GM12865 (cell line): ENCODE results near the gene FGF1.

Source experiments
- DNase-seq: peaks from one replicate; pipeline ENCODE4 v3.0.0; 2010; ENCODE audit warnings: low read depth
- H3K4me3 ChIP-seq: 2 replicates; pipeline ENCODE4 v1.5.1; 2011; ENCODE audit warnings: mild to moderate bottlenecking, low read depth, low read length, control low read depth
- TF ChIP-seq, protein P1 (sequence below): IDR thresholded peaks from 2 replicates; pipeline ENCODE4 v1.5.1; 2011; ENCODE audit warnings: low read length, control low read depth, low read depth, inconsistent platforms; ENCODE audit not compliant: insufficient read depth; ENCODE audit errors: missing control alignments

FGF1 gene

DNA sequence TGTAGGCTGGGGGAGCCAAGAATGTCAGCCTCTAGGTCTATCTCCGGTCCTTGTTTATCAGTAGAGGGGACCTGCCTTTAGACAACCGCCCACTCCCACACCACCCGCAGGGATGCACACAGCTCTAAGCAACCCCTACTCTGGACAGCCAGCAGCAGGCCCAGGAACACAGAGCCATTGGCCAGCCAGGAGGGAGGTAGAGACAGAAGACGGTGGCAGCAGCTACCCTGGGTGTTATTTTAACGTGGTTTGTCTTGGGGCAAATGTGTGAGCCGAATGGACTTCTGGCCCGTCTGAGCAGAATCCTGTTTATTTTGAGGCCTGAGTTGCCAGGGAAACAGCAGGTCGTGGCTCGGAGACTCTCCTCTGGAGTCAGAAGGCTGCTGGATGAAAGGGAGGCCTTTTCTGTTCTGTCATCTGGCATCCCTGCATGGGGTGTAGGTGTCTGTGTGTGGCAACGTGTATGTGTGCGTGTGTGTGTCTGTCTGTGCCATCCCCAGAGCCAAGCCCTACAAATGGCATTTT is 382 bp upstream of the FGF1 start:
- TF ChIP-seq, protein P1, sequence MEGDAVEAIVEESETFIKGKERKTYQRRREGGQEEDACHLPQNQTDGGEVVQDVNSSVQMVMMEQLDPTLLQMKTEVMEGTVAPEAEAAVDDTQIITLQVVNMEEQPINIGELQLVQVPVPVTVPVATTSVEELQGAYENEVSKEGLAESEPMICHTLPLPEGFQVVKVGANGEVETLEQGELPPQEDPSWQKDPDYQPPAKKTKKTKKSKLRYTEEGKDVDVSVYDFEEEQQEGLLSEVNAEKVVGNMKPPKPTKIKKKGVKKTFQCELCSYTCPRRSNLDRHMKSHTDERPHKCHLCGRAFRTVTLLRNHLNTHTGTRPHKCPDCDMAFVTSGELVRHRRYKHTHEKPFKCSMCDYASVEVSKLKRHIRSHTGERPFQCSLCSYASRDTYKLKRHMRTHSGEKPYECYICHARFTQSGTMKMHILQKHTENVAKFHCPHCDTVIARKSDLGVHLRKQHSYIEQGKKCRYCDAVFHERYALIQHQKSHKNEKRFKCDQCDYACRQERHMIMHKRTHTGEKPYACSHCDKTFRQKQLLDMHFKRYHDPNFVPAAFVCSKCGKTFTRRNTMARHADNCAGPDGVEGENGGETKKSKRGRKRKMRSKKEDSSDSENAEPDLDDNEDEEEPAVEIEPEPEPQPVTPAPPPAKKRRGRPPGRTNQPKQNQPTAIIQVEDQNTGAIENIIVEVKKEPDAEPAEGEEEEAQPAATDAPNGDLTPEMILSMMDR: no peak
- H3K4me3 ChIP-seq: no peak overlapping the region
- DNase-seq: no peak

DNA sequence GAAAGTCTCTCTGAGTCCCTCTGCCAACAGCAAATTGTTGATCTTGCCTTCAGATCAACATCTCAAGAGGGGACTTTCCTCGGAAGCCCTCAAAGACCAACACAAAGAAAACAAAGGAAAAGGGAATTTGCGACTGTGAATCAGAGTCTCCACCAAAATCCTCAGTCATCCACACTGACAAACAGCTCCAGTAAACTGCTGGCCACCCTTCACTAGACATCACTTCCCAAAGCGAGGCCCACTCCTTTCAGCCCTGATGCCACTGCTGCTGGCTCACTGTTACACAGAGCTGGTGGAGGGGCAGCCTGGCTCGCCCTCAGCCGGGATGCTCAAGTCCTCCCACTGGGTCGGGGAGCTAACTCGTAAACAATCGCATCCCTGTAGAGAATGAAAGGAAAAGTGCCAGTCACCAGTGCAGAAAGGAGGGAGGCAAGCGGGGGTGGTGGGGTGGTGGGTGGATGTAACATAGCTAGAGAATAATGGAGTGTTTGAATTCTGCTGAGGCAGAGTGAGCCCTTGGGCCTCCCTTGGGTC is 1.3 kb downstream of the FGF1 start:
- H3K4me3 ChIP-seq: no peak overlapping the region
- TF ChIP-seq, protein P1: no peak
- no peak for DNase-seq

DNA sequence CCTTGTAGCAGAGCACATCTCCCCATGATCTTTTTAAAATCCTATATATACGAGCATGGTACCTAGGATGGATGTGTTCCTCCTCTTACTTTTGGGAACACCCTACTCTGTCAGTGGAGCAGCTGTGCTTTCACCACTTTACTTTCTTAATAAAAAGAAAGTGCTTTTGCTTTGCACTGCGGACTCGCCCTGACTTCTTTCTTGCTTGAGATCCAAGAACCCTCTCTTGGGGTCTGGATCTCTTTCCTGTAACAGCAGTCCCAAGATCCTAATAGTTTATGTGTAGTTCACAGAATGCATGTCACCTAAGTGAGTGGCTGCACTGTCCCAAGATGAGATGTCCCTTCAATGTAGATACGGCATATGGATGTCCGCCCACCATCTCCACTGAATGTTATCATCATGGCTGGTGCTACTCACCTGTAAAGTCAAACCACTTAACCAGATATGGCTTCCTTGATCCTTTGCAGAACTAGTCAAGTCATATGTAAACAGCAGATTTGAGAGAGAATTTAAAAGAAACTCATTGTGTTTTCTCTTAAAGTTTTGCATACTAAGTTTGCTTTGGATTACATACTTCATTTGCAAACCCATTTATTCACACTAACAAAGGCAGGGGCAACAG is 1.9 kb downstream of the FGF1 start:
- TF ChIP-seq, protein P1: no peak

DNA sequence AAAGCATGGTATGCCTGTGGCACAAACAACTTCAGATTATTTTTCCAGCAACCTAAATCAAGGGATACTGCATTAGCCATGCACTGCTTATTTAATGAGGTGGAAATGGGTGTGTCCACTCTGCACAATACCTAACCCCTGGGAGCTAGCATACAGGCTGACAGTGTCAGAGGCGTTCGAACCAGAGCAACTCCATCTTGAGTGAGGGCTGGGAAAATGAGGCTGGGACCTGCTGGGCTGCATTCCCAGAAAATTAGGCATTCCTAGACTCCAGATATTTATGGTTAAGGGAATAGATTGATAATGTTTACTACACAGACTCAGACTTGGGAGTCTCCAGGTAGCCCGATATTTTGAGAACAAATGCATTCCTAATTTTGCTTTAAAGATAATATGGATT is 2.8 kb downstream of the FGF1 start:
- no peak for DNase-seq
- TF ChIP-seq, protein P1: no peak

More for the DNA sequence above, 1.9 kb downstream of the FGF1 start:
- no peak for DNase-seq
- no peak overlapping the region for H3K4me3 ChIP-seq

DNA sequence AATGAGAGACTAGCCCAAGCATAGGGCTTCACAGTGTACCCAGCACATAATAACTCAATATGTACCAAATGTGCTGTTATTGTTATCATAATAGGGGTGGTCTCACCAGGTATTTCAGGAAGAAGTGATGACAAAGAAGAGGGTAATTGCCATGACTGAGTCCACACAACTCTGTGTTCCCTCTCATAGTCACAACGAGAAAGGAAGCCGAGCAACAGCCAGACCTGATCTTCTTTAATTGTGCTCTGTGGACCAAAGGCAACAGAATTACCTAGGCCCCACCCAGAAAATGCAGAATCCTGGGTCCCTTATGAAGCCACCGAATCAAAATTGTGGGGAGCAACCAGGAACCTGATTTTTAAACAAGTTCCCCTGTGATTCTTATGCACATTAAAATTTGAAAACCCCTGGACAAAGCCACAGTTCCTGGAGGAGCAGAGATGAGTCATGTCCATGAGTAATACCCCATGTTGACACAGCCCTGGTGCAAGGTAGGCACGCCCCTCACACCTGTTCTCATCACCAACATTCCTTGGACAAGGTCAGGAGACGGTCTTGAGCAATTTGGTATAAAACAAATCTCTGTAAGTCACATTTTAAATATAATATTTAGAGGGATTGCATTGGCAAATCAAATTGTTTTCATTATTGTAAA is 5.2 kb downstream of the FGF1 start:
- DNase-seq: no peak
- no peak overlapping the region for H3K4me3 ChIP-seq
- TF ChIP-seq, protein P1: no peak

More for the DNA sequence above, 2.8 kb downstream of the FGF1 start:
- no peak overlapping the region for H3K4me3 ChIP-seq

DNA sequence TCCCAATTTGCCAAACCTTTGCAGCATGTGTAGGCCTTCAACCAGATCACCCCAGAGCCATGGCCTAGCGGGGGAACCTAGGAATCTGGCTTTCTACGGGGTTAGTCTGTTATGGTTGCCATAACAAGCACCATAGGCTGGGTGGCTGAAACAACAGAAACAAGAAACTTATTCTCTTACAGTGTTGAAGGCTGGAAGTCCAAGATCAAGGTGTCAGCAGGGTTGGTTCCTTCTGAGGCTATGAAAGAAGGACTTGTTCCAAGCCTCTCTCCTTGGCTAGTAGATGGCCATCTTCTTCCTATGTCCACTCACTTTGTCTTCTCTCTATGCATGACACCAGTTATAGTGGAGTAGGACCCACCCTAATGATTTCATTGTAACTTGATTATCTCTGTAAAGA is 6.1 kb downstream of the FGF1 start:
- no peak for DNase-seq
- TF ChIP-seq, protein P1: no peak
- H3K4me3 ChIP-seq: no peak overlapping the region
